Loucy (cell line): ENCODE measurements around the gene CAPN9.

Experiments
- H2AFZ ChIP-seq: fragments of 200-600 bp; sonication (generic); 2 replicates; pipeline ENCODE4 v1.6.0; 2016; ENCODE audit warnings: antibody characterized with exemption, mild to moderate bottlenecking, low read length, moderate library complexity
- H3F3A ChIP-seq: fragments of 200-600 bp; 2 replicates; pipeline ENCODE4 v1.6.0; 2016; ENCODE audit warnings: antibody characterized with exemption, low read depth, mild to moderate bottlenecking
- H3K27me3 ChIP-seq: fragments of 200-600 bp; sonication (generic); 2 replicates; pipeline ENCODE4 v1.6.1; 2014; ENCODE audit warnings: low read length, mild to moderate bottlenecking; ENCODE audit not compliant: insufficient read depth, poor library complexity, severe bottlenecking
- H3K36me3 ChIP-seq: fragments of 200-600 bp; sonication (generic); 2 replicates; pipeline ENCODE4 v1.6.1; 2016; ENCODE audit warnings: low read length; ENCODE audit not compliant: insufficient read depth
- H3K4me1 ChIP-seq: fragments of 200-600 bp; sonication (generic); 2 replicates; pipeline ENCODE4 v1.5.1; 2014; ENCODE audit warnings: low read length, mild to moderate bottlenecking; ENCODE audit not compliant: insufficient read depth, poor library complexity, severe bottlenecking
- H3K4me2 ChIP-seq: fragments of 200-600 bp; sonication (generic); 2 replicates; pipeline ENCODE4 v1.6.0; 2014; ENCODE audit warnings: antibody characterized with exemption, low read length, low read depth, mild to moderate bottlenecking; ENCODE audit not compliant: poor library complexity, severe bottlenecking
- H3K4me3 ChIP-seq: fragments of 200-600 bp; sonication (generic); 2 replicates; pipeline ENCODE4 v1.5.1; 2014; ENCODE audit warnings: low read length, mild to moderate bottlenecking, mixed read lengths; ENCODE audit not compliant: poor library complexity, severe bottlenecking
- H3K79me2 ChIP-seq: fragments of 200-600 bp; sonication (generic); 2 replicates; pipeline ENCODE4 v1.6.1; 2014; ENCODE audit warnings: low read length; ENCODE audit not compliant: insufficient read depth
- H3K9ac ChIP-seq: fragments of 200-600 bp; sonication (generic); 2 replicates; pipeline ENCODE4 v1.6.0; 2014; ENCODE audit warnings: mild to moderate bottlenecking, low read depth, low read length, moderate library complexity; ENCODE audit not compliant: poor library complexity, severe bottlenecking
- H3K9me2 ChIP-seq: fragments of 200-600 bp; sonication (generic); replicated peaks from 2 replicates; pipeline ENCODE4 v1.6.1; 2016; ENCODE audit warnings: low read depth, low read length, mixed read lengths
- H3K9me3 ChIP-seq: fragments of 200-600 bp; sonication (generic); 2 replicates; pipeline ENCODE4 v1.6.1; 2014; ENCODE audit warnings: mild to moderate bottlenecking, antibody characterized with exemption, low read length, low read depth; ENCODE audit not compliant: insufficient read depth
- H4K20me1 ChIP-seq: fragments of 200-600 bp; sonication (generic); 2 replicates; pipeline ENCODE4 v1.6.0; 2014; ENCODE audit warnings: antibody characterized with exemption, low read length, mild to moderate bottlenecking; ENCODE audit not compliant: insufficient read depth, poor library complexity, severe bottlenecking
- CTCF ChIP-seq: fragments of 200-600 bp; sonication (generic); conservative IDR thresholded peaks from 2 replicates; pipeline ENCODE4 v1.5.1; 2014; ENCODE audit warnings: mild to moderate bottlenecking, antibody characterized with exemption, low read length
- EZH2phosphoT487 ChIP-seq: fragments of 200-600 bp; IDR thresholded peaks from 2 replicates; pipeline ENCODE4 v1.6.1; 2018; ENCODE audit warnings: antibody characterized with exemption, mild to moderate bottlenecking, moderate library complexity, borderline replicate concordance

CAPN9 gene

GRCh38 chr1:230772457-230773395, 25.5 kb downstream of the CAPN9 start:
- no peak for TF ChIP-seq CTCF
- TF ChIP-seq EZH2phosphoT487: no peak
- Histone ChIP-seq H3K4me3 (no peak overlapping the region), H2AFZ (no peak overlapping the region), H3K9me3 (no peaks in the 10 kb centered on the region), H4K20me1 (no peaks in the 10 kb centered on the region), H3F3A (no peaks in the 10 kb centered on the region), H3K9me2 (no peaks in the 10 kb centered on the region), H3K4me2 (no peak overlapping the region), H3K4me1 (no peaks in the 10 kb centered on the region), H3K36me3 (no peaks in the 10 kb centered on the region), H3K27me3 (no peaks in the 10 kb centered on the region), H3K9ac (no peak overlapping the region), H3K79me2 (no peaks in the 10 kb centered on the region)

- Histone ChIP-seq H2AFZ (no peak overlapping the region), H3K9me2 (no peaks in the 10 kb centered on the region), H3K79me2 (no peaks in the 10 kb centered on the region), H3K4me1 (no peaks in the 10 kb centered on the region), H3K9me3 (no peaks in the 10 kb centered on the region), H3F3A (no peaks in the 10 kb centered on the region), H3K4me2 (no peak overlapping the region), H3K4me3 (no peak overlapping the region), H4K20me1 (no peaks in the 10 kb centered on the region), H3K9ac (no peak overlapping the region), H3K27me3 (no peaks in the 10 kb centered on the region), H3K36me3 (no peaks in the 10 kb centered on the region)
- no peak for TF ChIP-seq EZH2phosphoT487
- TF ChIP-seq CTCF: no peak
Observed at GRCh38 chr1:230773396-230774033, 26.3 kb downstream of the CAPN9 start.

GRCh38 chr1:230778916-230779590, 31.9 kb downstream of the CAPN9 start:
- H3K9ac ChIP-seq: no peak overlapping the region
- TF ChIP-seq EZH2phosphoT487: no peak
- TF ChIP-seq CTCF: no peak
- no peaks in the 10 kb centered on the region for H3K9me2 ChIP-seq
- no peak overlapping the region for H2AFZ ChIP-seq
- no peak overlapping the region for H3K4me2 ChIP-seq
- no peaks in the 10 kb centered on the region for H3K9me3 ChIP-seq
- no peaks in the 10 kb centered on the region for H3K4me1 ChIP-seq
- no peaks in the 10 kb centered on the region for H3K27me3 ChIP-seq
- H3K79me2 ChIP-seq: no peaks in the 10 kb centered on the region
- no peaks in the 10 kb centered on the region for H4K20me1 ChIP-seq
- H3F3A ChIP-seq: no peaks in the 10 kb centered on the region
- no peaks in the 10 kb centered on the region for H3K36me3 ChIP-seq
- H3K4me3 ChIP-seq: no peak overlapping the region
